ENCODE data around the gene SRC.

DNA sequence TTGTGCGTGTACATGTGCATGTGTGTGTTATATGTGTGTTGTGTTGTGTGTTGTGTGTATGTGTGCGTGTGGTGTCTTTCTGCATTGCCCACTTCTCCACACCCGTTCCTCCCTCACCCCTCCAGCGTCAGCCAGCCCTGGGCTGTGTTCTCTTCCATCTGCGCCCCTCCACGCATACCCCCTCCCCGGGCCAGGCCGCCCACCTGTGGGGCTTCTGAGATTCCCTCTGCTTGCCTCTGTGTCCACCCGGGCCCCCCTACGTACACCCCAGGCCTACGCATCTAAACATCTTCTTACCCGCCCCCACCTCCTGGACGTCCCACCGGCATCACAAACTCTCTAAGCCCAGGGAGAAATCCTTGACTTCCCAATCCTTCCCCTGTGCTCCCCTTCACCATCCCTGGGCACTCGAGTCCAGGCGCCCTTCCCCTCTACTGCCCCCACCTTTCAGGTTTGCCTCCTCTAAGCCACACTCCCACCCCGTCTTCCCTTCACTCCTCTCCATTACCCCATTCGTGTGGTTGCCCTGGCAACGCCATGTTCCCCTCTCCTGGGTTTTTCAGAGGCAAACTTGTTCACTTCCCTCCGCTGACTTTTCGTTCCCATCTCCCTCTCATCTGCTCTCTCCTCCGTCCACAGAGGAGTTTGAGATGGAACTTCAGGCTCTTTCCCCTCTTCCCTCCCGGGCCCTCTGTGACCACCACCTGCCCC is 93.4 kb downstream of the SRC start:
- TF ChIP-seq KDM1A (IDR thresholded peaks at IDR 0.05; ENCODE audit: borderline replicate concordance, low read length) (no peak), TAF1 (IDR thresholded peaks at IDR 0.05; ENCODE audit: low read depth, low read length) (no peak), RAD21 (IDR thresholded peaks at IDR 0.05 in 1 of 2, conservative IDR thresholded peaks at IDR 0.05 in 1 of 2; ENCODE audit: low read depth in 2 of 2, low read length in 2 of 2) (no peak), EZH2 (IDR thresholded peaks at IDR 0.05; ENCODE audit: low read depth, low read length, severe bottlenecking) (no peak), ZNF274 (IDR thresholded peaks at IDR 0.05; ENCODE audit: borderline replicate concordance, extremely low read depth, low read length) (no peak)
- TF ChIP-seq, protein P1, sequence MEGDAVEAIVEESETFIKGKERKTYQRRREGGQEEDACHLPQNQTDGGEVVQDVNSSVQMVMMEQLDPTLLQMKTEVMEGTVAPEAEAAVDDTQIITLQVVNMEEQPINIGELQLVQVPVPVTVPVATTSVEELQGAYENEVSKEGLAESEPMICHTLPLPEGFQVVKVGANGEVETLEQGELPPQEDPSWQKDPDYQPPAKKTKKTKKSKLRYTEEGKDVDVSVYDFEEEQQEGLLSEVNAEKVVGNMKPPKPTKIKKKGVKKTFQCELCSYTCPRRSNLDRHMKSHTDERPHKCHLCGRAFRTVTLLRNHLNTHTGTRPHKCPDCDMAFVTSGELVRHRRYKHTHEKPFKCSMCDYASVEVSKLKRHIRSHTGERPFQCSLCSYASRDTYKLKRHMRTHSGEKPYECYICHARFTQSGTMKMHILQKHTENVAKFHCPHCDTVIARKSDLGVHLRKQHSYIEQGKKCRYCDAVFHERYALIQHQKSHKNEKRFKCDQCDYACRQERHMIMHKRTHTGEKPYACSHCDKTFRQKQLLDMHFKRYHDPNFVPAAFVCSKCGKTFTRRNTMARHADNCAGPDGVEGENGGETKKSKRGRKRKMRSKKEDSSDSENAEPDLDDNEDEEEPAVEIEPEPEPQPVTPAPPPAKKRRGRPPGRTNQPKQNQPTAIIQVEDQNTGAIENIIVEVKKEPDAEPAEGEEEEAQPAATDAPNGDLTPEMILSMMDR (IDR thresholded peaks at IDR 0.05; ENCODE audit: control extremely low read depth in 1 of 3, insufficient read depth in 1 of 3, low read depth in 1 of 3, low read length in 3 of 3), result no peak

All from H1 (cell line).